Measurements from ENCODE around the gene TTC3.
"Not testable (repeated sequence)": the region's sequence is repeated elsewhere in the genome, so short reads cannot be mapped to it uniquely, and the experiment has no call there.

DNA sequence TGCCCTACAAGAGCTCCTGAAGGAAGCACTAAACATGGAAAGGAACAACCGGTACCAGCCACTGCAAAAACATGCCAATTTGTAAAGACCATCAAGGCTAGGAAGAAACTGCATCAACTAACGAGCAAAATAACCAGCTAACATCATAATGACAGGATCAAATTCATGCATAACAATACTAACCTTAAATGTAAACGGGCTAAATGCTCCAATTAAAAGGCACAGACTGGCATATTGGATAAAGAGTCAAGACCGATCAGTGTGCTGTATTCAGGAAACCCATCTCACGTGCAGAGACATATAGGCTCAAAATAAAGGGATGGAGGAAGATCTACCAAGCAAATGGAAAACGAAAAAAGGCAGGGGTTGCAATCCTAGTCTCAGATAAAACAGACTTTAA, 38.0 kb downstream of the TTC3 start:
- not testable (repeated sequence) for TF ChIP-seq RFX5 (IDR thresholded peaks at IDR 0.05; ENCODE audit: low read depth, low read length); EP300 (IDR thresholded peaks at IDR 0.05; ENCODE audit: borderline replicate concordance in 1 of 2, control insufficient read depth in 1 of 2, low read depth in 2 of 2, low read length in 2 of 2); ZZZ3 (IDR thresholded peaks at IDR 0.05; ENCODE audit: control insufficient read depth, insufficient read length, low read depth); GABPA (IDR thresholded peaks at IDR 0.05; ENCODE audit: low read depth); MAX (IDR thresholded peaks at IDR 0.05; ENCODE audit: low read depth, low read length); MXI1 (IDR thresholded peaks at IDR 0.05; ENCODE audit: low read depth, low read length); POLR2A (IDR thresholded peaks at IDR 0.05; ENCODE audit: low read depth, low read length); ZNF24 (IDR thresholded peaks at IDR 0.05); CTCF (IDR thresholded peaks at IDR 0.05 in 2 of 3, conservative IDR thresholded peaks at IDR 0.05 in 1 of 3; ENCODE audit: control insufficient read depth in 2 of 3, extremely low read depth in 1 of 3, insufficient read depth in 1 of 3, low read depth in 3 of 3, low read length in 3 of 3)
- TF ChIP-seq, protein P1, sequence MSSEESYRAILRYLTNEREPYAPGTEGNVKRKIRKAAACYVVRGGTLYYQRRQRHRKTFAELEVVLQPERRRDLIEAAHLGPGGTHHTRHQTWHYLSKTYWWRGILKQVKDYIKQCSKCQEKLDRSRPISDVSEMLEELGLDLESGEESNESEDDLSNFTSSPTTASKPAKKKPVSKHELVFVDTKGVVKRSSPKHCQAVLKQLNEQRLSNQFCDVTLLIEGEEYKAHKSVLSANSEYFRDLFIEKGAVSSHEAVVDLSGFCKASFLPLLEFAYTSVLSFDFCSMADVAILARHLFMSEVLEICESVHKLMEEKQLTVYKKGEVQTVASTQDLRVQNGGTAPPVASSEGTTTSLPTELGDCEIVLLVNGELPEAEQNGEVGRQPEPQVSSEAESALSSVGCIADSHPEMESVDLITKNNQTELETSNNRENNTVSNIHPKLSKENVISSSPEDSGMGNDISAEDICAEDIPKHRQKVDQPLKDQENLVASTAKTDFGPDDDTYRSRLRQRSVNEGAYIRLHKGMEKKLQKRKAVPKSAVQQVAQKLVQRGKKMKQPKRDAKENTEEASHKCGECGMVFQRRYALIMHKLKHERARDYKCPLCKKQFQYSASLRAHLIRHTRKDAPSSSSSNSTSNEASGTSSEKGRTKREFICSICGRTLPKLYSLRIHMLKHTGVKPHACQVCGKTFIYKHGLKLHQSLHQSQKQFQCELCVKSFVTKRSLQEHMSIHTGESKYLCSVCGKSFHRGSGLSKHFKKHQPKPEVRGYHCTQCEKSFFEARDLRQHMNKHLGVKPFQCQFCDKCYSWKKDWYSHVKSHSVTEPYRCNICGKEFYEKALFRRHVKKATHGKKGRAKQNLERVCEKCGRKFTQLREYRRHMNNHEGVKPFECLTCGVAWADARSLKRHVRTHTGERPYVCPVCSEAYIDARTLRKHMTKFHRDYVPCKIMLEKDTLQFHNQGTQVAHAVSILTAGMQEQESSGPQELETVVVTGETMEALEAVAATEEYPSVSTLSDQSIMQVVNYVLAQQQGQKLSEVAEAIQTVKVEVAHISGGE (CRISPR knock-in tag; IDR thresholded peaks at IDR 0.05): not testable (repeated sequence)

Measured in GM12878 (cell line).